H9 (cell line): ENCODE data around the gene CACHD1. TPM values are rescaled to one million over a fixed set of nuclear protein-coding genes. Genes with fewer than 3 reads are reported as not detected.
A peak's percentile ranks its signal among the peaks of the same experiment; 100 is the strongest.

Experiments
- DNase-seq: peaks from one replicate; pipeline ENCODE4 v3.0.0-alpha.2; 2017
- H2AFZ ChIP-seq: one replicate; pipeline ENCODE4 v1.6.1; 2013; ENCODE audit warnings: mild to moderate bottlenecking, low read length, control low read depth, moderate library complexity
- H2AK5ac ChIP-seq: 2 replicates; pipeline ENCODE4 v1.6.1; 2013; ENCODE audit warnings: low read length, control low read depth, mixed read lengths; ENCODE audit not compliant: insufficient read length
- H2BK120ac ChIP-seq: one replicate; pipeline ENCODE4 v1.6.1; 2013; ENCODE audit warnings: low read depth, mild to moderate bottlenecking, low read length, control low read depth, inconsistent platforms; ENCODE audit not compliant: poor library complexity, severe bottlenecking
- H2BK12ac ChIP-seq: 2 replicates; pipeline ENCODE4 v1.6.1; 2013; ENCODE audit warnings: low read length, control low read depth, mixed read lengths, low read depth; ENCODE audit not compliant: insufficient read length
- H2BK15ac ChIP-seq: 2 replicates; pipeline ENCODE4 v1.6.1; 2013; ENCODE audit warnings: low read depth, low read length, control low read depth
- H2BK20ac ChIP-seq: one replicate; pipeline ENCODE4 v1.6.1; 2013; ENCODE audit warnings: low read depth, mild to moderate bottlenecking, low read length, control low read depth, inconsistent platforms; ENCODE audit not compliant: poor library complexity, severe bottlenecking
- H2BK5ac ChIP-seq: 2 replicates; pipeline ENCODE4 v1.6.1; 2013; ENCODE audit warnings: low read length, control low read depth, mixed read lengths; ENCODE audit not compliant: insufficient read length
- H3K14ac ChIP-seq: 2 replicates; pipeline ENCODE4 v1.6.1; 2013; ENCODE audit warnings: low read length, control low read depth; ENCODE audit not compliant: insufficient read depth
- H3K18ac ChIP-seq: 2 replicates; pipeline ENCODE4 v1.6.1; 2013; ENCODE audit warnings: low read depth, mild to moderate bottlenecking, mixed read lengths, low read length, control low read depth; ENCODE audit not compliant: insufficient read length
- H3K23ac ChIP-seq: 2 replicates; pipeline ENCODE4 v1.6.1; 2013; ENCODE audit warnings: low read length, control low read depth, mixed read lengths, low read depth; ENCODE audit not compliant: insufficient read length
- H3K23me2 ChIP-seq: 2 replicates; pipeline ENCODE4 v1.6.1; 2013; ENCODE audit warnings: low read depth, mild to moderate bottlenecking, mixed read lengths, low read length, control low read depth; ENCODE audit not compliant: insufficient read length, poor library complexity, severe bottlenecking
- H3K27ac ChIP-seq: 2 replicates; pipeline ENCODE4 v1.5.1; 2013; ENCODE audit warnings: low read length, control low read depth, mixed read lengths, low read depth; ENCODE audit not compliant: insufficient read length
- H3K27me3 ChIP-seq: 2 replicates; pipeline ENCODE4 v1.6.1; 2013; ENCODE audit warnings: low read length, control low read depth, inconsistent platforms; ENCODE audit not compliant: insufficient read depth
- H3K4ac ChIP-seq: 2 replicates; pipeline ENCODE4 v1.6.1; 2013; ENCODE audit warnings: low read depth, mild to moderate bottlenecking, control low read depth, inconsistent platforms, low read length, moderate library complexity
- H3K4me1 ChIP-seq: 2 replicates; pipeline ENCODE4 v1.6.1; 2013; ENCODE audit warnings: low read length, control low read depth, inconsistent platforms; ENCODE audit not compliant: insufficient read depth
- H3K4me2 ChIP-seq: 2 replicates; pipeline ENCODE4 v1.6.1; 2013; ENCODE audit warnings: low read length, control low read depth, mixed read lengths; ENCODE audit not compliant: insufficient read length, insufficient read depth
- H3K56ac ChIP-seq: 2 replicates; pipeline ENCODE4 v1.6.1; 2013; ENCODE audit warnings: low read depth, mild to moderate bottlenecking, mixed read lengths, low read length, control low read depth; ENCODE audit not compliant: insufficient read length
- H3K79me1 ChIP-seq: 2 replicates; pipeline ENCODE4 v1.6.1; 2013; ENCODE audit warnings: low read depth, mild to moderate bottlenecking, moderate library complexity, low read length, control low read depth, inconsistent platforms; ENCODE audit not compliant: insufficient read depth, poor library complexity, severe bottlenecking
- H3K79me2 ChIP-seq: 2 replicates; pipeline ENCODE4 v1.6.1; 2013; ENCODE audit warnings: low read length, control low read depth, inconsistent platforms; ENCODE audit not compliant: insufficient read depth
- H3K9ac ChIP-seq: 2 replicates; pipeline ENCODE4 v1.6.1; 2013; ENCODE audit warnings: low read length, control low read depth, mixed read lengths; ENCODE audit not compliant: insufficient read length; ENCODE audit errors: extremely low read depth
- H3K9me3 ChIP-seq: one replicate; pipeline ENCODE4 v1.6.1; 2013; ENCODE audit warnings: low read depth, low read length, inconsistent platforms; ENCODE audit not compliant: control insufficient read depth
- H3T11ph ChIP-seq: one replicate; pipeline ENCODE4 v1.6.1; 2013; ENCODE audit warnings: mild to moderate bottlenecking, low read length, control low read depth, inconsistent platforms
- H4K20me1 ChIP-seq: one replicate; pipeline ENCODE4 v1.6.1; 2013; ENCODE audit not compliant: control insufficient read depth, insufficient read length, insufficient read depth
- H4K5ac ChIP-seq: 2 replicates; pipeline ENCODE4 v1.6.1; 2013; ENCODE audit warnings: low read depth, mild to moderate bottlenecking, mixed read lengths, low read length, control low read depth; ENCODE audit not compliant: insufficient read length
- H4K8ac ChIP-seq: replicated peaks from 2 replicates; pipeline ENCODE4 v1.6.1; 2013; ENCODE audit warnings: low read length, control low read depth, mixed read lengths, low read depth; ENCODE audit not compliant: insufficient read length
- H4K91ac ChIP-seq: 2 replicates; pipeline ENCODE4 v1.6.1; 2013; ENCODE audit warnings: low read depth, mild to moderate bottlenecking, moderate library complexity, mixed read lengths, low read length, control low read depth; ENCODE audit not compliant: insufficient read length
- H3K27ac Mint-ChIP-seq, 3 experiments: 2 replicates in 2 of 3; 3 replicates in 1 of 3; pipeline ENCODE4 v1.8.0; 2020 to 2021; ENCODE audit warnings: mixed read lengths in 3 of 3, mild to moderate bottlenecking in 1 of 3, moderate library complexity in 1 of 3
- H3K27me3 Mint-ChIP-seq: 2 replicates; pipeline ENCODE4 v1.8.0; 2021; ENCODE audit warnings: low read depth, mild to moderate bottlenecking, moderate library complexity, mixed read lengths
- H3K36me3 Mint-ChIP-seq, 3 experiments: 2 replicates in 2 of 3; 3 replicates in 1 of 3; pipeline ENCODE4 v1.8.0; 2020 to 2021; ENCODE audit warnings: low read depth in 3 of 3, mixed read lengths in 3 of 3; ENCODE audit not compliant: insufficient read depth in 1 of 3
- H3K4me1 Mint-ChIP-seq, 2 experiments: 2 replicates each; pipeline ENCODE4 v1.8.0; 2020; ENCODE audit warnings: mixed read lengths in 2 of 2
- H3K4me3 Mint-ChIP-seq, 2 experiments: 2 replicates in 1 of 2; 3 replicates in 1 of 2; pipeline ENCODE4 v1.8.0; 2020 to 2021; ENCODE audit warnings: mild to moderate bottlenecking in 2 of 2, mixed read lengths in 2 of 2, moderate library complexity in 1 of 2
- H3K9me3 Mint-ChIP-seq, 2 experiments: 2 replicates in 1 of 2; 3 replicates in 1 of 2; pipeline ENCODE4 v1.8.0; 2020; ENCODE audit warnings: mild to moderate bottlenecking in 2 of 2, mixed read lengths in 2 of 2, moderate library complexity in 1 of 2
- WGBS: extraction: QIAGEN DNeasy Blood & Tissue Kit; methylation state at CpG from one replicate; pipeline ENCODE4 v1.1.7; 2013; ENCODE audit warnings: missing lambda C conversion rate, low lambda C conversion rate, mixed read lengths; ENCODE audit not compliant: insufficient read length; ENCODE audit errors: extremely low coverage; 5-methylcytosine and 5-hydroxymethylcytosine counted together
- total RNA-seq: library from RNA; stranded (reverse); gene quantifications from 2 replicates; pipeline ENCODE4 v1.2.1, GENCODE V29; 2021
- TF ChIP-seq, protein P1 (sequence below): fragments of 200-600 bp; sonication (generic); conservative IDR thresholded peaks from 3 replicates; pipeline ENCODE4 v1.8.0; 2021; ENCODE audit warnings: antibody characterized with exemption, mild to moderate bottlenecking

The CACHD1 gene
- total RNA-seq, 1 experiment from 2014 or later, result 94.2 TPM

DNA sequence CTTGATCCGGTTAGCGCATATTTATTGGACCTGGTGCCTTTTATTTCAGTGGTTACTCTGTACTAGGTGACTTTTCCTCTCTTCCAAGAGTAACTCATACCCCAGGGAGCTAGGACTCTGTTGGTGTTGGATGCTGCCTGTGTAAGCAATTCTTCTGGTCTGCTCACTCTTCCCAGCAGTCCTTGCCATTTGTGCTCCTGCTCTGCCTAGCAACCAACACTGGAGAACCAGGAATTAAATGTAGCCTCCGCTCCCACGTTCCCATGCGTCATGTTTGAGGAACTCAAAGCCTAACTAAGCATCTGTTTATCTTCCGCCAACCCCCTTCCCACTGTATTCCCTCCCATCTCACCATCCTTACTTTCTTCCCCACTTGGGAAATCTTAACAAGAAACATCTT is 209.2 kb downstream of the CACHD1 start:
- Histone ChIP-seq H2BK120ac (no peak overlapping the region), H3K18ac (no peak overlapping the region), H2BK15ac (no peak overlapping the region), H3T11ph (no peak overlapping the region), H3K23ac (no peak overlapping the region), H3K4ac (no peak overlapping the region), H3K4me2 (no peak overlapping the region), H3K14ac (no peak overlapping the region), H3K9me3 (no peaks in the 10 kb centered on the region), H3K4me1 (no peaks in the 10 kb centered on the region), H4K8ac (no peak overlapping the region), H4K20me1 (no peaks in the 10 kb centered on the region), H3K79me2 (no peaks in the 10 kb centered on the region), H2BK5ac (no peak overlapping the region), H2AK5ac (no peak overlapping the region), H4K5ac (no peak overlapping the region), H4K91ac (no peak overlapping the region), H3K56ac (no peak overlapping the region), H3K9ac (no peak overlapping the region), H3K79me1 (no peaks in the 10 kb centered on the region), H3K27me3 (no peaks in the 10 kb centered on the region), H2AFZ (no peak overlapping the region), H2BK20ac (no peak overlapping the region), H3K27ac (no peak overlapping the region), H2BK12ac (no peak overlapping the region), H3K23me2 (no peaks in the 10 kb centered on the region)
- H3K4me1 Mint-ChIP-seq, result no peaks in the 10 kb centered on the region
- DNase-seq, result no peak
- H3K4me3 Mint-ChIP-seq, result no peak overlapping the region
- TF ChIP-seq, protein P1, sequence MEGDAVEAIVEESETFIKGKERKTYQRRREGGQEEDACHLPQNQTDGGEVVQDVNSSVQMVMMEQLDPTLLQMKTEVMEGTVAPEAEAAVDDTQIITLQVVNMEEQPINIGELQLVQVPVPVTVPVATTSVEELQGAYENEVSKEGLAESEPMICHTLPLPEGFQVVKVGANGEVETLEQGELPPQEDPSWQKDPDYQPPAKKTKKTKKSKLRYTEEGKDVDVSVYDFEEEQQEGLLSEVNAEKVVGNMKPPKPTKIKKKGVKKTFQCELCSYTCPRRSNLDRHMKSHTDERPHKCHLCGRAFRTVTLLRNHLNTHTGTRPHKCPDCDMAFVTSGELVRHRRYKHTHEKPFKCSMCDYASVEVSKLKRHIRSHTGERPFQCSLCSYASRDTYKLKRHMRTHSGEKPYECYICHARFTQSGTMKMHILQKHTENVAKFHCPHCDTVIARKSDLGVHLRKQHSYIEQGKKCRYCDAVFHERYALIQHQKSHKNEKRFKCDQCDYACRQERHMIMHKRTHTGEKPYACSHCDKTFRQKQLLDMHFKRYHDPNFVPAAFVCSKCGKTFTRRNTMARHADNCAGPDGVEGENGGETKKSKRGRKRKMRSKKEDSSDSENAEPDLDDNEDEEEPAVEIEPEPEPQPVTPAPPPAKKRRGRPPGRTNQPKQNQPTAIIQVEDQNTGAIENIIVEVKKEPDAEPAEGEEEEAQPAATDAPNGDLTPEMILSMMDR, result no peak
- H3K27ac Mint-ChIP-seq, result peak overlapping the region in 1 of 3 experiments; percentile 12; a peak in 1 of 7 replicates
- no peaks in the 10 kb centered on the region for H3K27me3 Mint-ChIP-seq
- no peaks in the 10 kb centered on the region for H3K9me3 Mint-ChIP-seq
- H3K36me3 Mint-ChIP-seq, result peaks cover 62 to 92% (median 90%) of the 10 kb centered on the region in 3 experiments; a peak in 6 of 7 replicates
- WGBS, result no CpG with 5 or more reads among the region's 6 CpGs
